ENCODE data around the gene KIAA1217.
"Not testable (repeated sequence)": the region's sequence is repeated elsewhere in the genome, so short reads cannot be mapped to it uniquely, and the experiment has no call there.

KIAA1217 gene

DNA sequence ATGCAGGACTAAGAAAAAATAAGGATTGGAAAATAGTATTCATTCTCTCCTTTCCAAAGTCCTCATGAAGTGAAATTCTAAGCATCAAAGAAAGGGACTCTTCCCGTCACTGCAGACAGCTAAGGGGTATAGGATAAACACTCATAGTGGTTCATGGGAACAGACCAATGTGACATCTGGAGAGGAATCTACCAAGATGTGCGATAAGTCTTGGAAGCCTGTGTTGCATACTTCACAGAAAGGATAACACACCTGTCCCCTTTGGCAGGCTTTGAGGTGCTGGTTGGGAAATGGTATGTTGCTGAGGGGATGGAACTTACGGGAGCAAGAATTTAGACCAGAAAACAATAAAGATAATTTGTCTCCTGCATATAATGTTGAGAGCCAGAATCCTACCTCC is 266.7 kb downstream of the KIAA1217 start:
- no peak for ATAC-seq

DNA sequence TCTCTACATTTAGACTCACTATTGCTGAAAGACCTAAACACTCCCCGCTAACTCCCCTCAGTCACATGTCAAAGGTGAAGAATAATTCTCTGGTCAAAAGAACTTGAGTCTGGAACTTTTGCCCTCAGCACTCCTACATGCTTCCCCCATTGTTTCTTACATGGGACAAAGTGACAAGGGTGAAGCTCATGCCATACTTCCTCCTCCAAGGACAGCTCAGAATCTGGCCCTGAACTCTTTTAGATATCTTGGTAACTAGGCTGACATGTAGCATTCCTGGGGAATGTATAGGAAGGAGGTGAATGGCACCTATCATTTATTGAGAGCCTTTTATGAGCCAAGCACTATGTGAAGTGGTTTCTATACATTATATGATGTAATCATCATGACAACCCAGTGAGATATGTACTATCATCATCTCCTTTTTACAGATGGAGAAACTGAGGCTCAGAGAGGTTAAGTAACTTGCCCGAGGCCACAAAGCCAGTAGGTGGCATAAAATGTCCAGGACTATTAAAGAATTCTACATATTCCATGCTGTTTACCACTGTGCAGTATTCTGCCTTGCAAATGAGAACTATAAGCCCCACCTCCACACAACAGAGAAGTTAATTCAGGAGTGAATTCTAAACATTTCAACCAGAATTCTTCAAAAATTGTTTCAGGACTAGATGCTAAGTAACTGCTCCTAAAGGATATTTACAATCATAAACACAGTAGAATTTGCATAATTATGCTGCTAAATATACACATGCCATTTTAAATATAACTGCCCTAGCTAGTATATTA is 268.2 kb downstream of the KIAA1217 start:
- no peak for ATAC-seq

DNA sequence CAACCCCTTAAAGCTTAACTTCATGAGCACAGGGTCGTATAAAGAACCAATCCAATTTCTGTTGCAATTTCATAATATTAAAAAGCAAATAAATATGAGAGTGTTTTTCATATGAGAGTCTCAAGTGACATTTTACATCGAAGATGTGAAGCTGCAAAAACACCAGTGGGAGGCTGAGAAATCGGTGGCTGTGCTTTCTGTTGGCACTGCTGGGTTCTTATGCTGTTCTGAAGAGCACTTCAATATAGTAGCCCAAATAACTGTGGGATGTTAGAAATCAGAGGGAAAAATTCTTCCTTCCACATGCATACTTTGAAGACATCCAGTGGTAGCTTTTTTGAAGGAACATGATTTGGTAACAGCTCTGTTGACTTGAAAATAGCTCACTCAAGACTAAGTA is 269.0 kb downstream of the KIAA1217 start:
- no peak for ATAC-seq

DNA sequence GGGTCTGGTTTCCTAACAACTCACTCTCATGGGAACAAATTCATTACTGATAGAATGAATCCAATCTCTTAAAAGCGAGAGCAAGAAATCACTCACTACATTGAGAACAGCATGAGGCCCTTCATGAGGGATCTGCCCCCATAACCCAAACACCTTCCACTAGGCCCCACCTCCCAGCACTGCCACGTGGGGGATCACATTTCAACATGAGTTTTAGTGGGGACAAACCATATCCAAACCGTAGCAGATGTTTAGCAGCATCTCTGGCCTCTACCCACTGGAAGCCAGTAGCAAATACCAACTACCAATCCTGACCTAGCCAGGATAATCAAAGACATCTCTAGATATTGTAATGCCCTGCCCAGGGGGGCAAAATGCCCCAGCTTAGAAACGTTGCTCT is 270.9 kb downstream of the KIAA1217 start:
- no peak for ATAC-seq

DNA sequence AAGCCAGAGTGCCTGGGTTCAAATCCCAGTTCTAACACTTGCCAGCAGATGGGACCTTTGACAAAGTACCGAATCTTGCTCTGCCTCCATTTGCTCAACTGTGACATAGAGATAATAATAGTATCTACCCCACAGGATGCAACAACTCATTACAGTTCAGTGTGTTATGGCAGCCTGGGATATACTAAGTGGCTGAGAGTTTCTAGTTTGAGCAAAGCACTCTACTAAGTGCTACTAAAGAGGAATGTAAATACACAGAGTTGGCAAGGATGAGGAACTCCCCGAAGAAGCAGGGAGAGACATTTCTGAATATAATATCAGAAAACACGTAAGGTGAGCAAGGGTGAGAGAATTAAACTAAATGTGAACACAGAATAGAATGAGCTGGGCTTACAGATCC is 271.5 kb downstream of the KIAA1217 start:
- no peak for ATAC-seq

DNA sequence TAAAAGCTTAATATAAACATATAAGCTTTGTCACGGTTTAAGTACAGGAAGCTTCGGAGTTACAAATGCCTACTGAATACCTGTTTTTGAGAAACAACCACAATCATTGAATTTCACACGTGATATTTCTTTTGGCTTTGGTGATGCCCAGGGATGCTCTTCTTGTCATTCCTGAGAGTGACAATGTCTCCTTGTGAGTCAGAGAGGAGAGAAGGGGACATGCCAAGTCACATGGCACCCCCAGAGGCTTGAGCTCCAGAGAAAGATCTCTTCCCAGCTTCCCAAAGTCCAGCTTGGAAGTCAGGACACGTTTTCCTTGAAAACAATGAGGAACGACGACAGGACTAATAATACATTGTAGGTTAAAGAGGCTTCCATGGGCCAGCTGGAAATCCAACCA is 272.3 kb downstream of the KIAA1217 start:
- no peak for ATAC-seq

DNA sequence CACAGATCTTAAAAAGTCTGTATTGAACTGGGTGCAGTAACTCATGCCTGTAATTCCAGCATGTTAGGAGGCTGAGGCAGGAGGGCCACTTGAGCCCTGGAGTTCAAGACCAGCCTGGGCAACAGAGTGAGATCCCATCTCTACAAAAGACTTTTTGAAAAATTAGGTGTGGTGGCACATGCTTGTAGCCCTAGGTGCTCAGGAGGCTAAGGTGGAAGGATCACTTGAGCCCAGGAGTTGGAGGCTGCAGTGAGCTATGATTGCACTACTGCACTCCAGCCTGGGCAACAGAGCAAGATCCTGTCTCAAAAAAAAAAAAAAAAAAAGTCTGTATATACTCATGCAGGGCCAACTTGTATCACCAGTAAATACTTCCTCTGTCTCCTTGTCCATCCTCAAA is 273.8 kb downstream of the KIAA1217 start:
- not testable (repeated sequence) for ATAC-seq

DNA sequence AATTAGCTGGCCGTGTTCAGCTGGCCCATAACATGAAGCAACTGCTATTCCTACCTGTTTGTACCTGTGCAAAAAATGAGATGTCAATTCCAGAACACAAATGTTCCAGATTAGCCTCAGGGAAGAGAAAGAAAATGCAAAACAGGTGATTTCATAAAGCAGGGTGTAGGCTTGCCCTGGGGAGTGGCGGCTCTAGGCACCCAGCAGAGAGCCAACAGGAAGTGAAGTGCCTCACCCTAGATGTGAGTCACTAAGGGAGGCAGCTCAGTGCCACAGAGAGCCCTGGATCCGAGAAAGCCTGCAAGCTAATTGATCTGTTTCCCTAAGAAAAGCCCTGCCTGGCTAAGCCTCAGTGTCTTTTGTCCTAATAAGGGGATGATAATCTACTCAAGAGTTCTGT is 274.8 kb downstream of the KIAA1217 start:
- peak in 1 of 2 donors; percentile 53 for ATAC-seq

DNA sequence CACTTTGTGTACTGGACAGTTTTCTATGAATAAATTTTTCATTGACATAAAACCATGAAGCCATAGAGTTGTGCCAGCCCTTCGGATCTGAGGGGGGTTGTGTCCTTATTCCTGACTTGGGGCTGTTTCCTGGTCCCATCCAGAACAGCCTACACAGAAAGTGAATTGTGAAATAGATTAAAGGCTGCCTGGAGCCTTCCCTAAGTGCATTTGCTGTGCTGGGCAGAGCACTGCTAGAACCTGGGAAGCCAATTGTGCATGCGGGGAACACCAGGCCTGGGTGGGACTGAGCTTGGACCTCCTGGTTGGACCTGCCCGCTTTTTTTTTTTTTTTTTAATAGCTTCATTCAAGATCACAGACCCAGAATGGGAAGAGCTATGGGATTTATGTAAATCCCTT is 275.8 kb downstream of the KIAA1217 start:
- ATAC-seq: no peak

DNA sequence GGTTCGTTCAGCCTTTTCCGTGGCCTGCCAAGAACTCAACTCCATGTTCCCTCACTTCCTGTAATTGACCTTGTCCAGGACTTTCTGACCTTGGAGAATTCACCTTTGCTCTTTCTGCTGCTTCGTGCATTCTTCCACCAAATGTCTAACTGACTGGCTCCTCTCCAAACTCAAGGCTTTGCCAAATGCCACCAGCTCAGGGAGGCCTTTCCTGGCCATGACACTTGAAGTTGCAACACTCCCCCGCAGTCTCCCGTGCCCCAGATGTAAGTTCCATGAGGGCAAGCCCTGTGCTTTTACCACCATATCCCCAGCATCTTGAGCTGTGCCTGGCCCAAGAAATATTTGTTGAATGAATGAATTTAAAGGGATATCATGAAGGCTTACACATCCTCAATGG is 276.4 kb downstream of the KIAA1217 start:
- no peak for ATAC-seq

DNA sequence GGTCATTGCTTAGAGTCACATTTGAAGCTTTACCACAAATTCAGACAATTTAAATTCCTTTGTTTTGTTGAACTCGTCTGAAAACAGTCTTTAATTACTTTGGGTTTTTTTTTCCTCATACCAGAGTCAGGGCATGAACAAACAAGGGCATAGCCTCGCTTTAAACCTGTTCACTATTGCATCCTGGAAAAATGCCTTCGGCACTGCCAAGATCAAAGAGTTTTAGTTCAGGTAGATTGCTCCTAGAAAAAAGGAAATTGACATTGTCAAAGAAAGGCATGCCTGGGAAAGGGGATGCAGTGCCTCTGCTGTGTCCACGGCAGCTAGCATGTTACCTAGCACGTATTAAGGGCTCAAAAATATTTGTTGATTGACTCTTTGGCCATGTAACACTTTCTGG is 279.7 kb downstream of the KIAA1217 start:
- no peak for ATAC-seq

DNA sequence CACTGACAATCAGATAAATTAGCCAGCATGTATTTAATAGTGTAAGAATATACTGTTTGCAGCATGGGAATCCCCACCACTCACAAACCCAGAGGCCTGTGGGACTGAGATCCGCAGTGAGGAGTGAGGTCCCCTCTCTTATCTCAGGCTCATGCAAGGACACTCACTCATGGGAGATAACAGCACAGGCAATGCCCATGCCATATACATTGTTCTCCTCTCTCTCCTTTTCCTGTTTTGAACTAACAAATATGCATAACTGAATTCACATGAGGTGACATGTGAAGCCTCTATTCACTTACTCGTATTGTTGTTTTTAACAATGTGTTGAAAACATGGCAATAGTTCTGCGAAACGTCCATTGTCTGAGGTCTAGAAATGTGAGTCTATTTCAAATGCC is 284.2 kb downstream of the KIAA1217 start:
- no peak for ATAC-seq

DNA sequence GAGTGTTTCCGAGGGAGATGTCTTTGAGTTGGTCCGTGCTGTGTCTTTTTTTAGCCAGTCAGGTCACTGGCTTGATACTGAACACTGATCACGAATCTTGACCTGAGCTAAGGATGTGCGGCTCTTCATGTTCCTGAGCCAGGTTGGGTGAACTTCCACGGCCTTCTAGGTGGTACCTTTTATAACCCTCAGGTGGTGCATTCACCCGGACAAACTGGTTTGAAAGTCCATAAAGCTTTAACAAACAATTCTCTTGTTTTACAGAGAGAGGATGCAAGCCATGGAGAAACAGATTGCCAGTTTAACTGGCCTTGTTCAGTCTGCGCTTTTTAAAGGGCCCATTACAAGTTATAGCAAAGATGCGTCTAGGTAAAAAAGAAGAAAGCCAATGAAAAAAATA is 285.3 kb downstream of the KIAA1217 start:
- ATAC-seq: no peak

DNA sequence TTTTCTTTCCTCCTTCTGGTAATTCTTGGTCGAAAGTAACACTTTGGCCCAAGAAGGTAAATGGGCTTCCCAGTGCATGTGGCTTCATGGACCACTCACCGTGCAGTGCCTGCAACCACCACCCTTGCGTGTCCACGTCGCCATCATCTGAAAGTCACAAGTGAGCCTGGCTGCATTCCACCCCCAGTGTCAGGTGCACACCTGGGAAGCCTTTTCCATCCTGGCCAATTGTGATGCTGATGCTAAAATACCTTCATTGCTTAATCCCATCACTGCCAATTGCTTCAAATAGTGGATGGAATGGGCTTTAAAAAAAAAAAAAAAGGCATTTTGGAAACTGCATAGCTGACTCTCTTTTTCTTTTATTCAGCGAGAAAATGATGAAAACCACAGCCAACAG is 285.8 kb downstream of the KIAA1217 start:
- ATAC-seq: no peak

DNA sequence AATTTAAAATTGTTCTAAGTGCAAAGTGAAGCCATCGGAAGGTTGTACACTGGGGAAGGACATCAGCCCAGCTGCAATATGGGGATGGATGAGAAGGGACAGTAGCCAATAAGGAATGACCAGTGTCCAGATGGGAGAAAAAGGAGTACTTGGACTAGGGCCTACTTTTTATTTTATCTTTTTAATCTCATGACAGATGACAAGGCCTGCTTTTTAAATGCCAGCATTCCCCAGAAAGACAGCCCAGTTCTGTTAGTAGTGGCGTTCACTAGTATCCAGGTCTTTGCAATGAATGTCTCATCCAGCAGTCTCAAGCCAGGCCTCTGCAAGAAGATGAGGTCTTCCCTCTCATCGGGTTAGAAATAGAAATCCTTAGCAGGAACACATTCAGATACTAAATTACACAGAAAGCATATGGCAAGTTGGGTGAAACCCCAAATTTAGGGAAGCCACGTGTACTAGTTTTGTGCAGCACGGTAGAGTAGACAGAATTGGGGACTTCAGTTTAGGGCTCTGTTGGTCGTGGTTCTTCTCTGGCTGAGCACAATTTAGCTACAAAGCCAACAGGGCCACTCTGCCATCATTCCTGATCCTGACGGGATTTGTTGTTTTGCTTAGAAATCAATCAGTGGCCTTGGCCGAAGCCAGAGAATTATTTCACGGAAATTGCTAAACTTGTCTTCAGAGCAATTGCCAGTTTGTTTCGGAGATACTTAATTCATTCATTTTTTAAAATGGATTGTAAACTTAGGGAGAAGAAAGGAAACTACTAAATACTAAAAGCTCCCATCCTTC is 286.9 kb downstream of the KIAA1217 start:
- no peak for ATAC-seq

DNA sequence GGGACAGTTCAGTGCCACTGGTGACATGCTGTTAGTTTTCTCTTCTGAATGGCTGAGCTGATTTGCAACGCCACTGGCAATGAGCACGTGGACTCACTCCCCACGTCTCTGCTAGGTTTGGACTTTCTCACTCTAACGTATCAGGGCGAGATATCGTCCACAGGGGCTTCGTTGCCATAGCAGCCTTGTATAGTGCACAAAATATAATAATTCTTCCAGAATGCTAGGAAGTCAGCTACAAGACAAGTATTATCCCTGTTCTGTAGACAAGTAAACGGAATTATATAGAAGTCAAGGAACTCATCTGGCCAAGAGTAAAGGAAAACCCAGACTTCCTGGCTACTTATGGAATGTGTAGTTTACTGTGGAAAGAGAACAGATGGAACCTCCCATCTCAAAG is 288.0 kb downstream of the KIAA1217 start:
- no peak for ATAC-seq

DNA sequence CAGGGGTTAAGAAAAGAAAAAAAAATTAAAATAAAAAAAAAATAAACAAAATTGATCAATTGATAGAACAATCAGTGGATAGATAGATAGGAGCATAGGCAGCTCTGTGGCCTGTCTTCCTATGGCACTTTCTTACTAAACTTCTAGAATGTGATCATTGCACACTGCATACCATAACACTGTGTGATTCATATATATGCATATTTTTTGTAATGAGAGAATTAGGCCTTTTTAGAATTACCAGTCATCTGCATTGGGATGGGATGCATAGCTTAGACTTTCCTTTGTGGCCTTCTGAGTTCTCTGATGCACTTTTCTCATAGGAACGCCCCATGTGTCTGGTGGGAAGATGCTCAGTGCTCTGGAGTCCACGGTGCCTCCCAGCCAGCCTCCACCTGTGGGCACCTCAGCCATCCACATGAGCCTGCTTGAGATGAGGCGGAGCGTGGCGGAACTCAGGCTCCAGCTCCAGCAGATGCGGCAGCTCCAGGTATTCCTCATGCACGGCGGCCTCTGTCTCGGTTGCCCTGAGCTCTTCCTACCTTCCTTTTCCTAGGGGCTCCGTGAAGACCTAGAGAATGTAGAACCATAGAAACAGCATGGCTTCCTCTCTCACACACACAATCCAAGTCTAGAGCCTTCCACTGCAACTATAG is 292.2 kb downstream of the KIAA1217 start:
- ATAC-seq: no peak

DNA sequence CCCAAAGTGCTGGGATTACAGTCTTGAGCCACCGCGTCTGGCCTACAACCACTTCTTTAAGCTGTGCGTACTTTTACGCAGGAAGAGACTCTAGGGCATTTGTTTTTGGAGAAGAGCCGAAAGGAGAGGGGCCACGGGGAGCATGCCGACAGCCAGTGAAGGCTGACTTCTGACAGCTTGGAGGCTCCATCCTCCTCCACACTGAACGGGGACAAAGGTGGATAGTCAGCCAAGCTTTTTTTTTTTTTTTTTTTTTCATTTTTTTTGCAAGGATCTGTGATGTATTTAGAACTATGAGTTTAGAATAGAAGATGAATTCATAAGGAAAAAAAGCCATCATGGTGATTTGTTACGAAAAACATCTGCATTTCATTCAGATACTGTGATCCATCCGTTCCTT is 293.1 kb downstream of the KIAA1217 start:
- ATAC-seq: no peak

DNA sequence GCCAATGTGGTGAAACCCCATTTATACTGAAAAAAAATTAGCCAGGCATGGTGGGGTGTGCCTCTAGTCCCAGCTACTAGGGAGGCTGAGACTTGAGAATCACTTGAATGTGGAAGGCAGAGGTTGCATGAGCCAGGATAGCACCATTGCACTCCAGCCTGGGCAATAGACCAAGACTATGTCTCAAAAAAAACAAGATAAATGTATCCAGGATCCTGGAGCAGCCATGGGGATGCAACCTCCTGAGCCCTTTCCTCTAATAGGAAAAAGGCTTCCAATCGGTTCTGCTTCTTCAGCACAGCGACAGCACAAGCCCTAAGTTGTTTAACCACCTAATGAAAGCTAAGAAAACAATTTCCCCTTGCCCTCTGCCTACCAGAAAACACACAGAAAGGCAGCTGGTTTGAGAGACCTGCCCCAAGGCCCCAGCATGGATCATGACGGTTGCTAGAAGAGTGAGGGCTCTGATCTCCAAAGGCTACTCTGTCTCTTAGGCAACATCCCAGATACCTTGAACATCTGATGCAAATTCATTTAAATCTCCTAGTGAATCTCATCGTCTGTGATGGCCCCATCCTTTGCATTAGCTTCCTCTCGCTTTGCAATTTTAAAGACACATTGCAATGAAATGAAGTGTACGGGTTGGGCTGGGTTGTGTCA is 294.0 kb downstream of the KIAA1217 start:
- ATAC-seq: no peak

DNA sequence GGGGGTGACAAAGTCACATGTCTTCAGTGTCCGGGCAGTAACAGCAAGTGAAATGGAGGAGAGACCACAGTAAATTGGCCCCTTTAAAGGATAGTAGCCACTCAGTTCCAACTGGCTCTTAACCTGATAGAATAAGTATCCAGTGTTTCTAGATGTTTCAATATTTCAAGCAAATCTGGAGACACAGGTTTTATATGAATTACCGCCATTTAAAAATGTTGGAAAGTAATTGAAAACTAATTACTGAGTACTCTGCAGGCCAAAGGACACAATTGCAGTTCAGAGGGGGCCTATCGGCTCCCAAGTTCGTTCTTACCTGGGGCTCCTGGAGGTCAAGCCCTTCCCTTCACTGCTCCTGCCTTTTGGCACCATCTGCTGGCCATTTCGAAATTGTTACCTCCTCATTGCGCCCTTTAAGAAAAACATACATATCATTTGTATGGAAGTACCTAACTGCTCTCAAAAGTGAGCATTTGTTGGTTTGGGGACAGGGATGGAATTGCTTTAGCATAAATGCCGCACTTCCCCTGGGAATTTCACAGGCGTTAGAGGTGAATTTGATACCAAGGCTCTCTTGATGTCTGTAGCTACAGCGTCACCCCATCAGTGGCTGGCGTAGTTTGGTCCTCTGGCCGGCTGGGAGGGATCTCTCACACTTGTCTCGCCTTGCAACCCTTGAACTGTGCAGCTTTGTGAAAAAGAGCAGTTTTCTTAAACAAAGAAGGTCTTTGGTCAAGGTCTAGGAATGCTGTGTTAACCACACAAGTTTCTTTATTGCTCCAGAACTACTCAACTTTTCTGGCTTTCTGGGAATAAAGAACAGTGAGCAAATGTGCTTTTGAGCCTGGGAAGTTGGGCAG is 294.8 kb downstream of the KIAA1217 start:
- no peak for ATAC-seq

DNA sequence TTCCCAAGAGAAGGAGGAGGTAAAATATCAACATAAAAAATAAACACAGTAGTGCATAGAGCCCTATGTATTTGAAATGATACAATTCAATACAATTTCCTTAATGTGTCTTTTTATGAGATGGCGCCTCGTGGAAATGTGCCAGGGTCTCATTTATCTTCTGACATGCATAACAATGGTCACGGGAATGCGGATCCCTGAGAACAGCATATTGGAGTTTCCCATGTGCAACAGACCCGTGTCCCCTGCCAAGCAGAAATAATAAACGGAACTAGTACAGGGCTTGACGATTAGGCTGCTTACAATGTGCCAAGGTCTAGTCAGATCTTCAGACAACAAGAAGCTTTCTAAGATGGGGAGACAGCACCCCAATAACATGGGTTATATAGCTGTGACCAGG is 296.8 kb downstream of the KIAA1217 start:
- ATAC-seq: no peak

DNA sequence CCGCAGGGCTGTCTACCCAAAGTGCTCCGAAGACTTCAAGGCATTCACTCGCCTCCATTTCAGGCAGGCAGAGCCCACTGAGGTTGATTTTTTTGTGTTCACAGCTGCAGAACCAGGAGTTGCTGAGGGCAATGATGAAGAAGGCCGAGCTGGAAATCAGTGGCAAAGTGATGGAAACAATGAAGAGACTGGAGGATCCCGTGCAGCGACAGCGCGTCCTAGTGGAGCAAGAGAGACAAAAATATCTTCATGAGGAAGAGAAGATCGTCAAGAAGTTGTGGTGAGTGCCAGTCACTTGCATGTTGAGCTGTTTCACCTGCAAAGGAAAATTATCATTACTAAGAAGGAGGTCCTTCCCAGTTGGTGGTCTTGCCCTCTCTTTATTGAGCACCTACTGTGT is 304.2 kb downstream of the KIAA1217 start:
- ATAC-seq: no peak
